Activated CD4-positive, alpha-beta T cell treated with anti-CD3 and anti-CD28 coated beads, Interleukin-2, amount 50 U/mL, for 48 hours (primary cell): ENCODE results near the gene TBC1D9.
"Not testable (repeated sequence)": the region's sequence is repeated elsewhere in the genome, so short reads cannot be mapped to it uniquely, and the experiment has no call there.

ENCODE experiments used
- DNase-seq, 2 experiments: peaks; one replicate each; pipeline ENCODE4 v3.0.0-alpha.2; 2020

TBC1D9 gene

DNA sequence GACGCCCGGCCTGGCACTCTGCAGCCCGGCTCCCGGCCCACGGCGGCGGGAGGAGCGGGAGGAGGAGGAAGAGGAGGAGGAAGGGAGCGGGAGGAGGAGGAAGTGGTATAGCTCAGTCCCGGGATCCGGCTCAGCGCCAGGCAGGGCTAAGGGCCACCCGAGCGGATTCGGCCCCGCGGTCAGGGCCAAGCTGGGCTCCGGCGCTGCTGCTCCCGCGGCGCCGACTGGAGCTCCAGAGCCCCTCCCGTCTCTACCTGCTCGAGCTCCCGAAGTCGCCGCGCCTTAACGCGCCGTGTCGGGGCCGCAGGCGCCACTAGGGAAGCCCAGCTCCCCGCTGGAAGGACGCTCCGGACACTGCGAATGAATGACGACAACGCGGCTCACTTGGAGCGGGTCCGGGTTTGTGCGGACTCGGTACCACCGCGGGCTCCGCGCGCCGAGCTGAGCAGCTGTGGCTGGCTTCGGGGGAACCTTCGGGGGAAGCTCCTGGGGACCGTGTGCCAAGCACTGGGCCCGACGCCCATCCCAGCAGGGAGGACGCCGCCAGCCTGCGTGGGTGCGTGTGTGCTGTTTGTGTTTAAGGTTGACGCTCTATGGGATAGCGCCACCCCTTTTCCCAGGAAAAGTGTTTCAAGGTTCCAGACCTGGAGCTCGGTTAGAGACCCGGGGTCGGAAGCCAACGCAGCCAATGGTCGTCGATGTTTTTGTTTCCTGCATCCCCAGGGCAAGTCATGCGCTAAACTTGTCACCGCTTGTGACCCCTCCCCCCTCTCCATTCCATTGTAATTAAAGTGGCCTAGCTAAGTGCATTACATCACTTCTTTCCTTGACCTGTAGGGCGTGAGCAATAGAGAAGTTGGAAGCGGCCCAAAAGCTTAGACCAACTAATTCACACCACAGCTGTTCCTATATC, at the start of gene TBC1D9:
Gene TBC1D9 (minus strand): TSS at position 67 of the 913 bp plus-strand sequence. CDS start 340 bp downstream, outside the sequence.
- peak; percentile 9 to 10 for DNase-seq

DNA sequence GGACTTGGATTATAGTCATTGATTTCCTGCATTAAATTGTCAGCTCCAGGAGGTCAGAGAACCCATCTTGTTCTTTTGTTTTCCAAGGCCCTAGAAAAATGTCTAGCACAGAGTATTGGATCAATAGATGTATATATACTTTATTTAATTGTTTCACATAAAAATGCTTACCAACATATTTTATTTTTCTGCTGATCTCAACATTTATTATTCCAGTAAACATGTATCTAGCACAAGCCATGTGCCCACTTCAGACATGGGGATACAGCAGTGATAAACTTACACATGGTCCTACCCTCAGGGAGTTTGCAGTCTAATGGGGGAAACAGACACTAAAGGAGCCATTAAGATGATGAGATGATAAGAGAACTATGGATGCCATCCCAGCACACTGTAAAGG, 49.1 kb upstream of the TBC1D9 start:
- DNase-seq, result no peak

DNA sequence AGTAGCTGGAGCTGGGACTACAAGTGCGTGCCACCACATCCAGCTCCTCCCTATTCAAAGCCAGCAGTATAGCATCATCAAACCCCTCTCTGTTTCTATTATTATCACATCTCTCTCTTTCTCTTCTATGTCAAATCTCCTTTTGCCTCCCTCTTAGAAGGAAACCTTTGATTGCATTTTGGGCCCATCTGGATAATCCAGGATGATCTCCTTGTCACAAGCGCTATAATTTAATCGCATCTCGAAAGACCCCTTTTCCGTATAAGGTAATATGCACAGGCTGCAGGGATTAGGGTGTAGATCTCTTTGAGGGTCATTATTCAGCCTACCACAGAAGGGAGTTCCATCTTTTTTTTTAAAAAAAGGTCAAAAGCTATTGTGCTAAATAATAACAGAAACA, 46.4 kb upstream of the TBC1D9 start:
- no peak for DNase-seq

GRCh38 chr4:140800666-140801065, 44.5 kb upstream of the TBC1D9 start:
- no peak for DNase-seq

DNA sequence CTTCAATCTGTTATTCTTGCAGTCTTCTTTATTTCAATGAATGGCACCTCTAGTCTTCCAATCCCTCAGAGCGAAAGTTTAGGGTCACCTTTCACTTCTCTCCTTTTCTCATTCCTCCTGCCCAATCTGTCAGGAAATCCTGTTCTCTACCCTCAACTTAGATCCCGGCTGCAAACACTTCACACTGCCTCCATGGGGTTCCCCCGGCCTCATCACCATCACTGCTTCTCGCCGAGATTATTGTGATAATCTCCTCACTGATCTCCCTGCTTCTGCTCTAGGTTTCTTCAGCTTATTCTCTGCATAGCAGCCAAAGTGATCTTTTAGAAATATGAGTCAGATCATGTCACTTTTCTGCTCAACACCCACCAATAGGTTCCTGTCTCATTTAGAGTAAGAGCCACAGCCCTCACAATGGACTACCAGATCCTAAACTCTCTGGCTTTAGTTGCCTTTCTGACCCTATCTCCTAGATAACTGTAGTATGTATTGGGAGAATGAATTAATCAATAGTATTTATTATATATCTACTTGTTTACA, 43.6 kb upstream of the TBC1D9 start:
- no peak for DNase-seq

- no peak for DNase-seq
These were observed 37.1 kb upstream of the TBC1D9 start for GRCh38 chr4:140793291-140793690.

GRCh38 chr4:140790765-140791164, 34.6 kb upstream of the TBC1D9 start:
- DNase-seq, result no peak

GRCh38 chr4:140790171-140790570, 34.0 kb upstream of the TBC1D9 start:
- DNase-seq, result no peak

DNA sequence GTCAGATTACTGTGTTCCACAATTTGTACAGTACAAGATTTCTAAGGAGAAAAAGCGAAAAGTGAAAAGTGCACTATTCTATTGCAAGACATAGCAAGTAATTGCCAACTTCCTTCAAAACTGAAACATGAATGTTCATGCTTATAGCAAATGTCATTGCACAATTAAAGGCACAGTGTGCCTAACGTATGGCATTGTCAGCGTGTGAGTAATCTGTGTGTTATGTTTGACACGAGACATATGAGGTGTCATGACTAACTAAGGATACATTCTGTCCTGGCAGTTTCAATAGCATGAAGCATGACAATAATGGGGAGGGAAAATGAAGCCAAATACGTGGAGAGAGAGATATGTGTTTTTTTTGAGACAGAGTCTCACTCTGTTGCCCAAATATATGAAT, 33.6 kb upstream of the TBC1D9 start:
- DNase-seq, result no peak

- DNase-seq, result not testable (repeated sequence)
These were observed 26.6 kb upstream of the TBC1D9 start for GRCh38 chr4:140782787-140783186.

GRCh38 chr4:140781596-140781995, 25.4 kb upstream of the TBC1D9 start:
- no peak for DNase-seq

DNA sequence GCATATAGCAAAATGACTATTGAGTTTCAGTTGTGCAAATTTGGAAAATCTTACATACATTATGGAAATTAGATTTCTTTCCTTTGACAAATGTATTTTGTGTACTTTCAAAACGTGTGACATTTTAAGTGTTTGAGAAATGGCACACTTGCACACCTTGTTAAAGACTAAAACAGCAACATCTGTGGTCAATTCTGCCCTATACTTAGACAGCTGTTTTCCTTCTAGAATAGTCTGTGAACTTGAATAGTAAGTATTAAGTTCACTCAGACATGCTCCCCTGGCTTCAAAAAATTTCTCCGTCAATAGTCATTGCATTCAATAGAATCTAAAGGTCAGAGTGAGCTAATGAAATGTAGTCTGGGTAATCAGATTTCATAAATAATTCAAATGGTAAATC, 21.7 kb upstream of the TBC1D9 start:
- DNase-seq, result no peak

DNA sequence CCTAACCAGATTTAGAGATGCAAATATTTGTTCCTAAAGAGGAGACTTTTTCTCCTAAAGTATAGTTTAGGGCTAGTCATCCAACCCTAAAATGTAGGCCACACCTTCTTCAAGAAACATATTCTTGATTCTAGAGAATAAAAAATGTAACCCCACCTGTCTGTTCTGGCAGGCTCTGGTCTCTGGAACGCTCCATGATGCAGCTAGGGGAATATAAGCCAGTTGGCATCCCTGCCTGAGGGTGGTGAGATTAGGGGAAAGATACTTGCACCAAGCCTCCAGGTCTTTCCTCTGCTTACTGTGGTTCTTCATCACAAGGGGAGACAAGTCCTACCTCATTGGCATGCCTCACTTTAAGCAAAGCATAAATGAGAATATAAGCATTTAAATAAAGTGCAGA, 21.2 kb upstream of the TBC1D9 start:
- DNase-seq, result no peak

GRCh38 chr4:140776556-140776955, 20.4 kb upstream of the TBC1D9 start:
- DNase-seq, result no peak

DNA sequence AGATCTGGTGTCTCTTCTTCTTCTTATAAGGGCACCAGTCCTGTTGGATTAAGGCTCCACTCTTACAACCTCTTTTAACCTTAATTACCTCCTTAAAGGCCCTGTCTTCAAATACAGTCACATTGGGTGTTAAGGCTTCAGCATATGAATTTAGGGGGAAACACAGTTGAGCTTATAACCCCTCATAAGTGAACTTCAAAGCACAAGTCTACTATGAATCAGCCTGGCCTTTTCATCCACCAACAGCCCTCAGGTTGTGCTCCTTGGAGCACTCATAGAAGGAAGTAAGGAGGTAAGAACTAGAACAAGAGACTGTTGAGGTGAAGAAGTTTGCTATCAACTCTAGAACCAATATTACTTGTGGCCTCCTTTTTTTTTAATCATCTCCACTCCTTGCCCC, 18.8 kb upstream of the TBC1D9 start:
- DNase-seq, result no peak

DNA sequence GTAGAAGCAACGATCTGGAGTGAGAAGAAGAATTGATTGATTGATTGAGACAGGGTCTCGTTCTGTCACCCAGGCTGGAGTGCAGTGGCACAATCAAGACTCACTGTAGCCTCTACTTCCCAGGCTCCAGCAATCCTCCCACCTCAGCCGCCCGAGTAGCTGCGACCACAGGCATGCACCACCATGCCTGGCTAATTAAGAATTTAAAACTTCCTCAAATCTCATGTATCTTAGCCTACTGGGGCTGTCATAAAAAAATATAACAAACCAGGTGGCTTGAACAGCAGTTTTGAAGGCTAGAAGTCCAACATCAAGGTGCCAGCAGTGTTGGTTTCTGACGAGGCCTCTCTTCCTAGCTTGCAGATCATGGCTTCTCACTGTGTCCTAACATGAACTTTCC, 18.3 kb upstream of the TBC1D9 start:
- DNase-seq, result no peak

DNA sequence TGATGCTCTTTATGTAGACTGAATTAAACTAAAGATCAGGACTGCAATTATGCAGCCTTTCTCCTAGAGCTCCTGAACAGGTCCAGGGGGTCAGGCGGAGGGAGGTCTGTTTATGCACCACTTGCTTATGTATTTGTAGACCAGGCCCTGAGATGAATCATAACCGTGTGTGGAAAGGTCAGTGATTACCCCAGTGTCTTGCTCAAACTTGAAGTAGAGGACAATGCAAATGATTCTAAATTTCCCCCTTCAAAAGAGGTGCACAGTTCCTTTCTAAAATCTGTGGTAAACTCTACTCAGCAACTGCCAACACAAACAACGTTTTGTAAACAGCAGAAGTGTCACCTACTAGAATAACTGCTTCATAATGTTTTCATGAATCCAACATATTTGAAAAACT, 13.0 kb upstream of the TBC1D9 start:
- DNase-seq, result no peak

- no peak for DNase-seq
These were observed 8.7 kb upstream of the TBC1D9 start for GRCh38 chr4:140764785-140765392.

DNA sequence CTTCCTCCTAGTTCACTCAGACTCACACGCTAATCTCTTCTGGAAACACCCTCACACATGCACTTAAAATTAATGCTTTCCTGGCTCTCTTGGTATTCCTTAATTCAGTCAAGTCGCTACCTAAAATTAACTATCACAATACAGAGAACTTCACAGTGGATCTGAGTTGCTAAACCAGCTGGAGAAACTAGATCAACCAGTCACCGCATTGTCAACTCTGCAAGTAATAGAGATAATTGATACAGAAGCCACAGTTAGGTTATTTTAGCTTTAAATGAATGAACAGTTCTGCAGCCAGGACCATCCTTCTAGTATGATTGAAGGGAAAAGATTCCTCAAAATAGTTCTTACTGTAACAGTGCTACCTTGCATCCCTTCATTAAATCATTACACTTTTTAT, 6.0 kb upstream of the TBC1D9 start:
- DNase-seq, result no peak

- no peak for DNase-seq
These were observed 1.0 kb upstream of the TBC1D9 start for GRCh38 chr4:140757232-140757630.

DNA sequence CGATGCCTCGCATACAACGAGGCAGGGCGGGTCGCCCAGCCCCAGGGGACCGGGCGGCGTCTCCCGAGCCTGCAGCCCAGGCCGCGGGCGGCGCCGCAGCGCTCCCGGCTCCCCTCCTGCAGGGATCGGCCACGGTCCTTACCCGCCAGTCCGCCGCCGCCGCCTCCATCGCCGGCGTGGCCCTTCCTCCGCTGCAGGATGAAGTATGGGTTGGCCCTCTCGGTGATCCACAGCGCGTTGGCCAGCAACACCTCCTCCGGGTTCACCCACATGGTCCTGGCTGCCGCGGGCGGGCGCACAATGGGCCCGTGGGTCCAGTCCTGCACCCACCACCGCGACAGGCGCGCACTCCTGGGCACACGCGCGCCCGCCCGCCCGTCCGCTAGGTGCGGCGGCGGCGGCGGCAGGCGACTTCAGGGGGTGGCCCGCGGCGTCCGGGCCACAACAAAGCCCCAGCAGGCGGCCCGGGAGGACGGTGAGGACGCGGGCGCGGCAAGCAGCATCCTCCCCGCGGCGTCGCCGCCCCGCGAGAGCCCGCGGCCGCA, 339 bp downstream of the TBC1D9 start:
- DNase-seq, result peak; percentile 8 to 18

DNA sequence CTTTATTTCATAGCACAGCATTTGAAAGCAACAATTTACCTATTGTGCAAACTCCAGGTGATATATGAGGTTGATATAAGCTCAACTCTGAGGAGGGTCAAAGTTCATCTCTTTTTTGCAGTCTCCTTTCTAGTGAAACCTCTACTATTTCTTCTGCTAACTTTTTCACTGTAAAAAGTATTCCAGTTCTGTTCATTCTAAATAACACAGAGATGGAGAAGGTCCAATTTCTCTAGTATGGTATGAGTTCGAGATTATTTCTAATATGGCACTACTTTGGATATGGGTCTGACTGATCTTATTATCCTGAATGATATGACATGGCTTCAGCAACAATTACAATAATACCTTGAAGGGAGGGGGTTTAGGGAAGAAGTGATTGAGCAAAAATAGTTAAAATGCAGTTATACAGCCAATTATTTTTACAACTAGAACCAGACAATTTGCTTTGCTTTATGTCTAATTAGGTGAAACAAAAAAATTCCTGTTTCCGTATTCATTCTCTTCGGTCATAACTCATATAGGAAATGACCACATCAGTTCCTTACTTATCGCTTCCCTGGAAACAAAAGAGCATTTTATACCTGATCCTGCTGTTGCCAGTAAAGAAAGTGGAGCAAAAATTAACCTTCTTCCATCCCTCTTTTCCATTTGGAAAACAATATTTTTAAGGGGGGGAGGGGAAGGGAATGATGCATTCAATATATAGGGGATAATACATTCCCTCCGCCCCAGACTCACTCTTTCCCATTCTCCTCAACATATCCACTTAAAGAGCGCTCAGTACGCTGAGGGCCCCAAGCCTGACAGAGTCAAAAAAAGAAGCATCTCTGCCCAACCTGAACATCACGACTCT, 1.0 kb downstream of the TBC1D9 start:
- no peak for DNase-seq

DNA sequence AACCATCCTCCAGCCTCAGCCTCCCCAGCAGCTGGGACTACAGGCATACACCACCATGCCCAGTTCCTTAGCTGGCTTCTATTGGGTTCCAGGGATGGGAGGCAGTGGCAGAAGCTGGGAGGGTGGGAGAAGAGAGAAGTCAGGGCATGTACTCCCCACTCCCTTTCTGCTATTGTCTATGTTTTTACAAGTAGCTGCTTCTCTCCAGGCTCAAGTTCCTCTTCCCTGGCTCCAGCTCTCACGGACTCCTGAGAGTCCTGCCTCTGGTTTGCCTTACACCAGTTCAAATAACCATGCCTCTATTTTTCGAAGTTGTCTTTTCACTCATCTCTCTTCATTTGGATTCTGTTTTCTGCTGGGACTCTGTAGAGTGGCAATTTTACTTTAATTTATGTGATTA, 2.9 kb downstream of the TBC1D9 start:
- no peak for DNase-seq
